HG03457 (cell line): ENCODE data around the gene LPAR2.

Source experiments
- ATAC-seq: cut with Tn5 transposase; IDR thresholded peaks from one replicate; pipeline ENCODE4 v1.9.1; 2021; ENCODE audit warnings: moderate number of reproducible peaks; ENCODE audit not compliant: unreplicated experiment

LPAR2 gene

DNA sequence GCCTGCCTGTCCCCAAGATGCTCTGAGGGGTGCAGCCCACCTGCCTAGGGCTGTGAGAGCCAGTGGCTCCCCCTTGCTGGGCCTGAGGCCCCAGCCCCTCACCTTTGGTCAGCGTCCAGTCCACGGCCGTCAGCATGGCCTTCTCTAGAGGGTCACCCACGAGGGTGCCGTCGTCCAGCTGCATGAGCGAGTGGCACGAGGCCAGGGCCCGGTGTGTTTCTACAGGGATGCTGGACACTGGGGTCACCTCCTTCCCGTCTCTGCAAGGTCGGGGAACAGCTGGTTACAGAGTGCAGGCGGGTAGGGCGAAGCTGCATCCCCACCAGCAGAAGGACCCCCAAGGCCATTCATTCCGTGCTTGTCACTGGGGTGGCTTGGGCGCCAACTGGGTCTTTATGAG, 26.4 kb upstream of the LPAR2 start:
- no peak for ATAC-seq

DNA sequence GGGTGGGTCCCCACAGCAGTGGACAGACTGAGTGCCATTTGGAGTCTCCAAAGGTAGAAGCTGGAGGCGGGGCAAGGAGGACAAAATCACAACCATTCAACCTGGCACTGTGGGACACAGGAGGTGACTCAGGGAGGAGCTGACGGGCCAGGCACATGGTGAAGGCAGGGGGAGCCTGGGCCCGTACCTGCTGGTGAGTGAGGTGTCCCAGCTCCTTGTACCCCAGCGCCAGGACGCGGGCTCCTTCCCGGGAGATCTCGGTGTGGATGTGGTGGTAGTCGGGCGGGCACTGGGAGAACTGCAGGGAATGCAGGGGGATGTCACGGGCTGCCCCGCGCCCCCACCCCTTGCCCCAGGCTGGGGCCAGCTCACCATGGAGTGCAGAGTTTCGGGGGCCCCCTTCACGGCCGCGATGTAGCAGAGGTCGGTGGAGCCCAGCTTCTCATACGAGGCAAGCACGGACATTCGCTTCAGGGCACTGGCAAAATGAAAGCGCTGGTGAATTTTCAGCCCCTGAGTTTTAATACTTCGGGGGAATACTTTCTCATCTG, 25.7 kb upstream of the LPAR2 start:
- ATAC-seq, result no peak

GRCh38 chr19:19652482-19653295, 24.7 kb upstream of the LPAR2 start:
- ATAC-seq, result no peak

DNA sequence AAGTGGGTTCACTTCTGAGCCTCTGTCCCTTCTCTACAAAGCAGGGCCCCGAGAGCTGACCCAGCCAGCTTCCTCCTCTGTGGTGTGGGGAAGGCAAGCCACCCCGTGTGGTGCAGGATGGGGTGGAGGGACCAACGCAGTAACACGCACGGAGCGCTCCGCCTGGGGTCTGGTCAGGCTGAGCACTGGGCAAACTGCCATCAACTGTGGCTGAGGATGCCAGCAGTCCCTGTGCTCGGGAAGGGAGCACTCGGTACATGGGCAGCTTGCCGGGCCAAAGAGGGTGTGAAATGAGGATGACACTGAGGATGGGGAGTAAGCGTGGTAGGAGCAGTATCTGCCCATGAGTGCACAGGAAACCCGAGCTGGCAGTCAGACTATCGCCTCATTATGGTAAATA, 23.1 kb upstream of the LPAR2 start:
- no peak for ATAC-seq

DNA sequence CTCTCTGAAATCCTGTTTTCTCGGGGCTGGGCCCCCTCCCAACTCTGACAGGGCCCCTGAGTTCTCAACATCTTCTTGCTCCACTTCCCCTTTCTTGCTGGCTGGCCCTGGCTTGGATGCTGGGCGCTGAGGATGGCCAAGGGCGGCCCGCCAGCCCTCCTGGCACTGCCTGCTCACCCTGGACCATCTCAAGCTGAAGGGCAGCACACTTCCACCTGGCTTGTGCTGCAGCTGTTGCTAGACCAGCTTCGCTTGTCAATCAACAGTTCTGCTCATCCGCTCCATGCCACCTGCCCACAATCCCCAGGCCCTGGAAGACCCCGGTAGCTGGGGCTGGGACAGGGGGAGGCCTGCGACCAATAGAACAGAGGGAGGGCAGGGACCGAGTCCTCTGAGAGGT, 22.3 kb upstream of the LPAR2 start:
- no peak for ATAC-seq

GRCh38 chr19:19649580-19649995, 21.6 kb upstream of the LPAR2 start:
- no peak for ATAC-seq

DNA sequence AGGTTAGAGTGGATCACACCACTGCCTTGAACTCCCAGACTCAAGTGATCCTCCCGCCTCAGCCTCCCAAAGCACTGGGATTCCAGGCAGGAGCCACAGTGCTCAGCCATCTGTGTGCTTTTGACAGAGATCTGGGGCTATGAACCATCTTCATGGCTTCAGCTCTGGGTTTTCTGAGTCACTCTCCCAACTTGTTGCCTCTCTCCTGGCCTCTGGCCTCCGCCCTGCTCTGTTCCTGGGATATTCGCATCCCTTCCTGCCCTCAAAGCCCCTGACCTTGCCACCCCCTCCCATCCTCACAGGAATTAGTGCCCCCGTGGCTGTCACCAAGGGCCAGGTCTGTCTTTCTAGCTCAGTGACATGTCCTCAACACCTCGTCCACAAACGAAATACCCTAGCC, 21.1 kb upstream of the LPAR2 start:
- ATAC-seq, result no peak

GRCh38 chr19:19647037-19647835, 19.2 kb upstream of the LPAR2 start:
- ATAC-seq, result no peak

DNA sequence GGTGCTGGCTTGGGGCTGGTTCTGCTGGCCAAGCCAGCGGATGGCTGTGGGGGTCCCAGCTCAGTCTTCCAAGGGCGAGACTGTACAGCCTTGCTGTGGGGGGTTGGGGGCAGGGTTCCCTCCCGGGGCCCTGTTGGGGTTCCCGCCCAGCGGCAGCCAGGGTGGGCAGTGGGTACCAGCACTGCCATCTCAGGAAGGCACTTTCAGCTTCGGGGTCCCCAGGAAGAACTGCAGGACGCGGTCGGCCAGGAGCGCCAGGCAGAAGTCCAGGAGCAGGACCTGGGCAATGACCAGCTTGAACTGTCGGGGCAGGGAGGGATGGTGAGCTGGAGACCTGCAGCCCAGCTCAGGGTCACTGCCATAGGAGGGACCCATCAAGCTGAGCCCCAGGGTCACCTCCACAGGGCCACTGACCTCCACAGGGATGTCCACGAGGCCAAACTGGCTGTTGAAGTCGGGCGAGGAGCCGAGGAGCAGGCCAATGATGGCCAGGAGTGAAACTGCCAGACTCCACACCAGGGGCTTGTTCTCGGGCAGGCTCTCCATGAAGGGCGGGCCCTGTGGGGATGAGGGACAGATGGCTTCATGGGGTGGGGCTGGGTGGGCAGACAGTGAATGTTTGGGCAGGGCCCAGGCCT, 17.3 kb upstream of the LPAR2 start:
- ATAC-seq, result no peak

DNA sequence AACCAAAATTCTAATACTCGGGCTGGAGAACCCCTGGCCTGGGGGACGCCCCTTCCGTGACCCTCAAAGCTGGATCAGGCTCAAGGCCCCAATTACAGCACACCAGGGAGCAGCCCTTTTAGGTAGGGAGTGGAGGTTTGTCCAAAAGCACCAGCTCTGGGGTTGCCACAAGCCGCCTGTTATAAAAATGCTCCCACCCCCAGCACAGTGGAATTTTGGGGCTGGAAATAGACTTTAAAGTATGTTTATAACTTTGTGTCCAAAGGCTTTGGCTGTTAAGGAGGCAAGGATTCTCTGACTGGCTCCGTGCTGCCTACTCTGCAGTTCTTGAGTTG, 16.0 kb upstream of the LPAR2 start:
- no peak for ATAC-seq

GRCh38 chr19:19643158-19644053, 15.4 kb upstream of the LPAR2 start, which contains the start of gene GMIP:
Gene GMIP, minus strand, starts transcription at chr19:19643657. Its CDS starts 128 bp downstream, at chr19:19643529.
- peak; percentile 49 for ATAC-seq

DNA sequence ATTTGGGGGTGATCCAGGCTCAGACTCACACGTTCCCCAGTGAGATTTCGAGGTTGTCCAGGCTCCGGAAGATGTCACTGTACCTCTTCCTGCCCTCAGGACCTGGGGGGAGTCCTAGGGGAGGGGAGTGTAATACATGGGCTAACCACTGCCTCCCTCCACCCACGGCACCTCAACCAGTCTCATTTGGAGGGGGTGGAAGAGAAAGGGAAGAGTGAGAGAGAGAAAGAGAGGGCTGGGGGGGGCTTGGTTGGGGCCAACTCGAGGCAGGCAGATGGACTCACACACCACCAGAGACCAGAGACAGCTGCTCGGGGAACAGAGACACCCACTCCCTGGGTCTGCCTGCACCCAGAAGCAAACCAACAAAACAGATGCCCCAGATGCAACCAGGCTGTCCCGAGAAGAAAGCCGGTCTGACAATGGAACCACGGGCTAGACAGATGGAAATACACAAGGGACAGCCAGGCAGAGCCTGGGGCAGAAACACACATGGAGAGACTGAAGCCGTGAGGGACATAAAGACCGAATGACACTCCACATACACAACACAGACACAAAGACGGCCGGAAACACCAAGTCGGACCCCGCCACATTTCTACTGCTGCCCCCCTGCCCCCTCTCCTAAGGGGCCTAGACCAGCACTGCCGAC, 14.6 kb upstream of the LPAR2 start:
- no peak for ATAC-seq

GRCh38 chr19:19637523-19638251, 9.7 kb upstream of the LPAR2 start:
- ATAC-seq, result no peak

GRCh38 chr19:19637186-19637522, 9.1 kb upstream of the LPAR2 start:
- no peak for ATAC-seq

DNA sequence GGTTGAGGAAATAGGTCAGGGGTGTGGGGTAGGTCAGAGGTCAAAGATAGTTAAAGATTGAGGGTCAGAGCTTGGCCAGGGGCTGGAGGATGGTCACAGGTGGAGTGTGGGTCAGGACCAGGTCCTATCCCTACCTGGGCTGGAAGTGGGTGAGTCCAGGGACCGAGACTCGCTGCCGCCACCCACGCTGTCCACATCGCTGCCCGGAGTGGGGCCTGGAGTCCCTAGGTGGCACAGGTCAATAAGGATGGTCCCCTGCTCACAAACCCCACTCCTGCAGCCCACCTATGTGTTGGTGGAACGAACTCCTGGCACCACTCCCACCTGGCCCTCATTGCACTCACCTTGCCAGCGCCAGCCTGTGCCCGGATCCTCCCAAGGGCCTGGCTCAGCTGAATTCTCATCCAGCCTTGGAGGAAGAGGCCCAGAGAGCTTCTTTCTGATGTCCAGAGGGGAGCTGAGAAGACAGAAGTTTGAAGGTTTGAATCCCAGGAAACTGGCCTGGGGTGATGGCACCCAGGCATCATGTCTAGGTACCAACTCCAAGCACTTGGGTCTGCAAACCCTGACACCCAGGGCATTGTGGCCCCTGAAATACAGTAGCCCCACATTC, 8.7 kb upstream of the LPAR2 start:
- no peak for ATAC-seq

GRCh38 chr19:19635313-19635702, 7.3 kb upstream of the LPAR2 start:
- ATAC-seq, result no peak

DNA sequence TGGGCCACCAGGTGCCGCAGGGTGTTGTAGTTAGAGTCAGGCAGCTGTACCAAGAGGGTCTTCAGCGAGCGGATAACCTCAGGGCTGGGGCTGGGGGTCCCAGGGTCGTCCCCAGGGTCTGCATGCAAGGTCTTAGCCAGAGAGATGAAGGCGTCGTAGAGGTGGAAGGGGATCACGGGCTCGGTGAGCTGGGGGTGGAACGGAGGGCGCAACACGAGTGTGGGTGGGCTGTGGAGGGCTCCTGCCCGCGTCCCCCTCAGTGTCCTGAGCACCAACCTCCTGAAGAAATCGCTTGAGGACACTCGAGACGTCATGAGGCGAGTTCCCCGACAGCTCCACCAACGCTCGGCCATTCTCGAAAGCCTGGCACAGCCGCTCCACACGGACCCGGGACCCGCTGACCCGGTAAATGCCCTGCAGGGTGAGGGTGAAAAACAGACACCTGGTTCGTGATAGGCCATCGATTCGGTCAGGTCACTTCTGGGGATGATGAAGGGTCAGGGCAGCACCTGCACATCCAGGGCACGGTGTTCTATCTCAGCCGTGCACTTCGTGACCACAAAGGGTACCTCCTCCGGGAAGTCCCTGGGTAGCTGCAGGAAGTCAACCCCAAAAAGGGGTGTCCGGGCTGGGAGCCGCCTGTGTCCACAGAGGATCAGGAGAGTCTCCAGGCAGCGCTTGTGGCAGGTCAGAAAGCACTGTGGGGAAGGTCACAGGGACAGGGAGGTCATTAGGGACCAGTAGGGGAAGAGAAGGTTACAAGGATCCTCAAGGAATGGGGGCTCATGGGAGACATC, 6.7 kb upstream of the LPAR2 start:
- ATAC-seq, result no peak
